ENCODE measurements around the gene KASH5. TPM values are rescaled to one million over a fixed set of nuclear protein-coding genes. Genes with fewer than 3 reads are reported as not detected.

KASH5 gene
- total RNA-seq, 1 donor from 2014 or later, result not detected

GRCh38 chr19:49374665-49375434 lies 13.2 kb upstream of the KASH5 start:
- Mint-ChIP-seq H3K27ac (no peak overlapping the region), H3K4me3 (ENCODE audit: low read depth) (no peak overlapping the region), H3K4me1 (ENCODE audit: low read depth) (no peaks in the 10 kb centered on the region), H3K9me3 (ENCODE audit: low read depth) (peaks cover 3% of the 10 kb centered on the region), H3K36me3 (ENCODE audit: insufficient read depth) (peaks cover 2% of the 10 kb centered on the region), H3K27me3 (peaks cover 9% of the 10 kb centered on the region)
- no peak for TF ChIP-seq CTCF (IDR thresholded peaks at IDR 0.05; ENCODE audit: unreplicated experiment)
- no peak for DNase-seq (ENCODE audit: low spot score, unreplicated experiment)

GRCh38 chr19:49378512-49378911 lies 9.5 kb upstream of the KASH5 start:
- Mint-ChIP-seq H3K4me3 (ENCODE audit: low read depth) (no peak overlapping the region), H3K4me1 (ENCODE audit: low read depth) (no peaks in the 10 kb centered on the region), H3K36me3 (ENCODE audit: insufficient read depth) (peaks cover 1% of the 10 kb centered on the region), H3K9me3 (ENCODE audit: low read depth) (peaks cover 8% of the 10 kb centered on the region), H3K27me3 (peaks cover 12% of the 10 kb centered on the region), H3K27ac (no peak overlapping the region)
- no peak for DNase-seq (ENCODE audit: low spot score, unreplicated experiment)
- no peak for TF ChIP-seq CTCF (IDR thresholded peaks at IDR 0.05; ENCODE audit: unreplicated experiment)

- peaks cover 1% of the 10 kb centered on the region for H3K36me3 Mint-ChIP-seq (ENCODE audit: insufficient read depth)
- no peaks in the 10 kb centered on the region for H3K4me1 Mint-ChIP-seq (ENCODE audit: low read depth)
- H3K4me3 Mint-ChIP-seq (ENCODE audit: low read depth), result no peak overlapping the region
- H3K27ac Mint-ChIP-seq, result no peak overlapping the region
- no peak for TF ChIP-seq CTCF (IDR thresholded peaks at IDR 0.05; ENCODE audit: unreplicated experiment)
- DNase-seq (ENCODE audit: low spot score, unreplicated experiment), result no peak
- H3K9me3 Mint-ChIP-seq (ENCODE audit: low read depth), result peaks cover 11% of the 10 kb centered on the region
- peaks cover 12% of the 10 kb centered on the region for H3K27me3 Mint-ChIP-seq
Observed at GRCh38 chr19:49380391-49380790, 7.7 kb upstream of the KASH5 start.

- peaks cover 11% of the 10 kb centered on the region for H3K9me3 Mint-ChIP-seq (ENCODE audit: low read depth)
- TF ChIP-seq CTCF (IDR thresholded peaks at IDR 0.05; ENCODE audit: unreplicated experiment), result no peak
- no peak overlapping the region for H3K27ac Mint-ChIP-seq
- DNase-seq (ENCODE audit: low spot score, unreplicated experiment), result no peak
- H3K36me3 Mint-ChIP-seq (ENCODE audit: insufficient read depth), result peaks cover 1% of the 10 kb centered on the region
- no peaks in the 10 kb centered on the region for H3K4me1 Mint-ChIP-seq (ENCODE audit: low read depth)
- H3K4me3 Mint-ChIP-seq (ENCODE audit: low read depth), result no peak overlapping the region
- peaks cover 10% of the 10 kb centered on the region for H3K27me3 Mint-ChIP-seq
Observed at GRCh38 chr19:49382639-49383038, 5.4 kb upstream of the KASH5 start.

GRCh38 chr19:49383599-49383998 lies 4.5 kb upstream of the KASH5 start:
- DNase-seq (ENCODE audit: low spot score, unreplicated experiment), result no peak
- Mint-ChIP-seq H3K27me3 (peaks cover 9% of the 10 kb centered on the region), H3K27ac (no peak overlapping the region), H3K36me3 (ENCODE audit: insufficient read depth) (peaks cover 1% of the 10 kb centered on the region), H3K4me1 (ENCODE audit: low read depth) (no peaks in the 10 kb centered on the region), H3K4me3 (ENCODE audit: low read depth) (no peak overlapping the region), H3K9me3 (ENCODE audit: low read depth) (peaks cover 11% of the 10 kb centered on the region)
- no peak for TF ChIP-seq CTCF (IDR thresholded peaks at IDR 0.05; ENCODE audit: unreplicated experiment)

Data from progenitor cell of endocrine pancreas (in vitro differentiated cells).